Neural cell (in vitro differentiated cells): ENCODE measurements around the gene INO80. TPM values are rescaled to one million over a fixed set of nuclear protein-coding genes. Genes with fewer than 3 reads are reported as not detected.

Experiments used
- H2AFZ ChIP-seq: fragments of 200-600, 300-800 bp; sonication (generic), shearing (Covaris generic); 2 replicates; pipeline ENCODE4 v1.6.0; 2014; ENCODE audit warnings: low read depth, mild to moderate bottlenecking, antibody characterized with exemption, low read length, moderate library complexity
- H3F3A ChIP-seq: fragments of 200-600 bp; shearing (Covaris generic); 2 replicates; pipeline ENCODE4 v1.6.1; 2016; ENCODE audit warnings: mild to moderate bottlenecking, moderate library complexity, mixed read lengths, antibody characterized with exemption, low read length; ENCODE audit not compliant: insufficient read depth, poor library complexity, severe bottlenecking
- H3K27ac ChIP-seq: fragments of 200-600, 300-800 bp; sonication (generic), shearing (Covaris generic); 2 replicates; pipeline ENCODE4 v1.5.1; 2014; ENCODE audit warnings: mild to moderate bottlenecking, low read length, moderate library complexity
- H3K27me3 ChIP-seq: fragments of 300-800, 200-600 bp; sonication (generic), shearing (Covaris generic); 2 replicates; pipeline ENCODE4 v1.6.0; 2014; ENCODE audit warnings: mild to moderate bottlenecking, low read depth, low read length, moderate library complexity; ENCODE audit not compliant: insufficient read depth
- H3K36me3 ChIP-seq: fragments of 300-800, 200-600 bp; sonication (generic), shearing (Covaris generic); 2 replicates; pipeline ENCODE4 v1.5.1; 2014; ENCODE audit warnings: mild to moderate bottlenecking, antibody characterized with exemption, low read length, moderate library complexity; ENCODE audit not compliant: insufficient read depth
- H3K4me2 ChIP-seq: fragments of 300-800, 200-600 bp; sonication (generic), shearing (Covaris generic); 2 replicates; pipeline ENCODE4 v1.6.0; 2014; ENCODE audit warnings: mild to moderate bottlenecking, low read length
- H3K4me3 ChIP-seq: fragments of 300-800, 200-600 bp; sonication (generic), shearing (Covaris generic); 2 replicates; pipeline ENCODE4 v1.5.1; 2014; ENCODE audit warnings: mild to moderate bottlenecking, low read length, moderate library complexity
- H3K79me2 ChIP-seq: fragments of 200-600 bp; shearing (Covaris generic); replicated peaks from 2 replicates; pipeline ENCODE4 v1.6.0; 2014; ENCODE audit warnings: mild to moderate bottlenecking, low read length, moderate library complexity; ENCODE audit not compliant: insufficient read depth
- H3K9ac ChIP-seq: fragments of 300-800, 200-600 bp; sonication (generic), shearing (Covaris generic); 2 replicates; pipeline ENCODE4 v1.6.1; 2016; ENCODE audit warnings: mild to moderate bottlenecking, low read length, mixed read lengths
- H3K9me2 ChIP-seq: fragments of 200-600 bp; shearing (Covaris generic); 2 replicates; pipeline ENCODE4 v1.6.1; 2016; ENCODE audit warnings: mild to moderate bottlenecking, low read length, mixed read lengths; ENCODE audit not compliant: insufficient read depth
- H3K9me3 ChIP-seq: fragments of 200-600, 300-800 bp; sonication (generic), shearing (Covaris generic); 2 replicates; pipeline ENCODE4 v1.6.1; 2016; ENCODE audit warnings: mild to moderate bottlenecking, mixed run types, low read length, moderate library complexity, mixed read lengths
- H4K20me1 ChIP-seq: fragments of 200-600 bp; shearing (Covaris generic); 2 replicates; pipeline ENCODE4 v1.6.1; 2016; ENCODE audit warnings: mild to moderate bottlenecking, mixed run types; ENCODE audit not compliant: insufficient read depth
- CTCF ChIP-seq: fragments of 450-650 bp; IDR thresholded peaks from 2 replicates; pipeline ENCODE4 v1.5.1; 2014; ENCODE audit warnings: antibody characterized with exemption, mild to moderate bottlenecking, moderate library complexity; ENCODE audit not compliant: poor library complexity, severe bottlenecking
- EP300 ChIP-seq: fragments of 450-650 bp; conservative IDR thresholded peaks from 2 replicates; pipeline ENCODE4 v1.6.1; 2014; ENCODE audit warnings: antibody characterized with exemption, mild to moderate bottlenecking, moderate library complexity; ENCODE audit not compliant: poor library complexity, severe bottlenecking
- EZH2 ChIP-seq: fragments of 200-600, 300-800 bp; shearing (Covaris generic), sonication (generic); IDR thresholded peaks from 2 replicates; pipeline ENCODE4 v1.6.1; 2014; ENCODE audit warnings: antibody characterized with exemption, low read length, borderline replicate concordance, mild to moderate bottlenecking; ENCODE audit not compliant: insufficient read depth, poor library complexity, severe bottlenecking
- MXI1 ChIP-seq: fragments of 450-650 bp; conservative IDR thresholded peaks from 2 replicates; pipeline ENCODE4 v1.6.1; 2014; ENCODE audit warnings: antibody characterized with exemption, mild to moderate bottlenecking; ENCODE audit not compliant: poor library complexity, severe bottlenecking
- POLR2AphosphoS5 ChIP-seq: IDR thresholded peaks from 2 replicates; pipeline ENCODE4 v1.6.1; 2012
- RAD21 ChIP-seq: fragments of 450-650 bp; conservative IDR thresholded peaks from 2 replicates; pipeline ENCODE4 v1.6.1; 2014; ENCODE audit warnings: antibody characterized with exemption, mild to moderate bottlenecking, moderate library complexity
- SMC3 ChIP-seq: fragments of 450-650 bp; conservative IDR thresholded peaks from 2 replicates; pipeline ENCODE4 v1.6.1; 2014; ENCODE audit warnings: antibody characterized with exemption, mild to moderate bottlenecking, moderate library complexity; ENCODE audit not compliant: poor library complexity
- TAF1 ChIP-seq: IDR thresholded peaks from 2 replicates; pipeline ENCODE4 v1.6.1; 2012; ENCODE audit warnings: low read depth
- polyA plus RNA-seq: library from polyadenylated mRNA; depleted of rRNA; stranded (reverse); fragments of >200 nt; gene quantifications from 2 replicates; pipeline ENCODE4 v1.2.3, GENCODE V29; 2014
- TF ChIP-seq, protein P1 (sequence below): IDR thresholded peaks from 2 replicates; pipeline ENCODE4 v1.6.1; 2012; ENCODE audit warnings: borderline replicate concordance

The INO80 gene
- polyA plus RNA-seq, 1 donor from 2014 or later: 8.4 TPM

DNA sequence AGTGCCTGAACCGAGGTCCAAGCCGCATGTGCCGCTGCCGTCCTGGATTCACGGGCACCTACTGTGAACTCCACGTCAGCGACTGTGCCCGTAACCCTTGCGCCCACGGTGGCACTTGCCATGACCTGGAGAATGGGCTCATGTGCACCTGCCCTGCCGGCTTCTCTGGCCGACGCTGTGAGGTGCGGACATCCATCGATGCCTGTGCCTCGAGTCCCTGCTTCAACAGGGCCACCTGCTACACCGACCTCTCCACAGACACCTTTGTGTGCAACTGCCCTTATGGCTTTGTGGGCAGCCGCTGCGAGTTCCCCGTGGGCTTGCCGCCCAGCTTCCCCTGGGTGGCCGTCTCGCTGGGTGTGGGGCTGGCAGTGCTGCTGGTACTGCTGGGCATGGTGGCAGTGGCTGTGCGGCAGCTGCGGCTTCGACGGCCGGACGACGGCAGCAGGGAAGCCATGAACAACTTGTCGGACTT is 179.8 kb downstream of the INO80 start:
- Histone ChIP-seq H3K4me2 (no peak overlapping the region), H3K36me3 (no peaks in the 10 kb centered on the region), H3F3A (no peaks in the 10 kb centered on the region), H3K9me3 (no peaks in the 10 kb centered on the region), H3K9ac (no peak overlapping the region), H3K9me2 (no peaks in the 10 kb centered on the region), H3K4me3 (no peak overlapping the region), H3K27ac (no peak overlapping the region), H3K79me2 (no peaks in the 10 kb centered on the region), H4K20me1 (no peaks in the 10 kb centered on the region), H2AFZ (no peak overlapping the region), H3K27me3 (peaks cover 19% of the 10 kb centered on the region)
- TF ChIP-seq EP300 (no peak), POLR2AphosphoS5 (no peak), MXI1 (no peak), CTCF (no peak), RAD21 (no peak), TAF1 (no peak), SMC3 (no peak), EZH2 (no peak)
- TF ChIP-seq, protein P1, sequence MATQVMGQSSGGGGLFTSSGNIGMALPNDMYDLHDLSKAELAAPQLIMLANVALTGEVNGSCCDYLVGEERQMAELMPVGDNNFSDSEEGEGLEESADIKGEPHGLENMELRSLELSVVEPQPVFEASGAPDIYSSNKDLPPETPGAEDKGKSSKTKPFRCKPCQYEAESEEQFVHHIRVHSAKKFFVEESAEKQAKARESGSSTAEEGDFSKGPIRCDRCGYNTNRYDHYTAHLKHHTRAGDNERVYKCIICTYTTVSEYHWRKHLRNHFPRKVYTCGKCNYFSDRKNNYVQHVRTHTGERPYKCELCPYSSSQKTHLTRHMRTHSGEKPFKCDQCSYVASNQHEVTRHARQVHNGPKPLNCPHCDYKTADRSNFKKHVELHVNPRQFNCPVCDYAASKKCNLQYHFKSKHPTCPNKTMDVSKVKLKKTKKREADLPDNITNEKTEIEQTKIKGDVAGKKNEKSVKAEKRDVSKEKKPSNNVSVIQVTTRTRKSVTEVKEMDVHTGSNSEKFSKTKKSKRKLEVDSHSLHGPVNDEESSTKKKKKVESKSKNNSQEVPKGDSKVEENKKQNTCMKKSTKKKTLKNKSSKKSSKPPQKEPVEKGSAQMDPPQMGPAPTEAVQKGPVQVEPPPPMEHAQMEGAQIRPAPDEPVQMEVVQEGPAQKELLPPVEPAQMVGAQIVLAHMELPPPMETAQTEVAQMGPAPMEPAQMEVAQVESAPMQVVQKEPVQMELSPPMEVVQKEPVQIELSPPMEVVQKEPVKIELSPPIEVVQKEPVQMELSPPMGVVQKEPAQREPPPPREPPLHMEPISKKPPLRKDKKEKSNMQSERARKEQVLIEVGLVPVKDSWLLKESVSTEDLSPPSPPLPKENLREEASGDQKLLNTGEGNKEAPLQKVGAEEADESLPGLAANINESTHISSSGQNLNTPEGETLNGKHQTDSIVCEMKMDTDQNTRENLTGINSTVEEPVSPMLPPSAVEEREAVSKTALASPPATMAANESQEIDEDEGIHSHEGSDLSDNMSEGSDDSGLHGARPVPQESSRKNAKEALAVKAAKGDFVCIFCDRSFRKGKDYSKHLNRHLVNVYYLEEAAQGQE: no peak

GRCh38 chr15:40934457-40934856 is 181.6 kb downstream of the INO80 start:
- H4K20me1 ChIP-seq: no peaks in the 10 kb centered on the region
- H3K9me3 ChIP-seq: no peaks in the 10 kb centered on the region
- H3K4me2 ChIP-seq: no peak overlapping the region
- TF ChIP-seq TAF1: no peak
- TF ChIP-seq MXI1: no peak
- no peak for TF ChIP-seq SMC3
- H3K79me2 ChIP-seq: no peaks in the 10 kb centered on the region
- no peaks in the 10 kb centered on the region for H3K36me3 ChIP-seq
- no peak overlapping the region for H2AFZ ChIP-seq
- H3K27me3 ChIP-seq: peaks cover 35% of the 10 kb centered on the region
- no peak overlapping the region for H3K4me3 ChIP-seq
- H3K9ac ChIP-seq: no peak overlapping the region
- H3K9me2 ChIP-seq: no peaks in the 10 kb centered on the region
- no peak overlapping the region for H3K27ac ChIP-seq
- H3F3A ChIP-seq: peaks cover 3% of the 10 kb centered on the region

GRCh38 chr15:40933517-40933902 is 182.6 kb downstream of the INO80 start:
- Histone ChIP-seq H3K4me2 (no peak overlapping the region), H3K9ac (no peak overlapping the region), H2AFZ (no peak overlapping the region), H3K36me3 (no peaks in the 10 kb centered on the region), H3K27ac (no peak overlapping the region), H4K20me1 (no peaks in the 10 kb centered on the region), H3K4me3 (no peak overlapping the region), H3K79me2 (no peaks in the 10 kb centered on the region), H3K27me3 (peaks cover 45% of the 10 kb centered on the region), H3F3A (peaks cover 3% of the 10 kb centered on the region), H3K9me3 (no peaks in the 10 kb centered on the region), H3K9me2 (no peaks in the 10 kb centered on the region)
- TF ChIP-seq CTCF (no peak), EZH2 (no peak), SMC3 (no peak), TAF1 (no peak), POLR2AphosphoS5 (no peak), RAD21 (no peak), EP300 (no peak), MXI1 (no peak)
- TF ChIP-seq, protein P1: no peak
